Measurements from ENCODE around the gene NCK1. TPM values are rescaled to one million over a fixed set of nuclear protein-coding genes. Genes with fewer than 3 reads are reported as not detected.

The NCK1 gene
- total and polyA plus RNA-seq, 9 of the 15 experiments (the other 6 are each of a cell fraction or from before 2014, with no cell fraction given), result 17.3 to 30.5 (median 25.0) TPM

DNA sequence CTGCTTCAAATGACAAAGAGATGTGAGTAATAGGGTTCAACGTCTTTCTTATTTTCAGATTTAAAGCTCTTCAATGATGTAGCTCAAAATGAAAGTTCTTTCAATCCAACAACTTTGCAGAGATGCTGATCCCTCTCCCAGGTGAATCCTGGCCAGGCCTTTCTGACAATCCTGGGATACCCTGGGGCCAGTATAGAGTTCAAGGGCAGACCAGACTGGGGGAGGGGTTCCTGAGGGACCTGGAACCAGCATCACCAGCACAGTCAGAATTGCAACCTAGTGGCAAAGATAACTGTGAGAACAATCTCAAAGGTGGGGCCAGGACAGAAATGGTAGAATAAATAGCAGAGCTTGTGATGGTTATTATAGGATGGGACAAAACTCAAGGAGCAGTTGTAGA is 19.7 kb upstream of the NCK1 start:
- H4K20me1 ChIP-seq (replicated peaks; ENCODE audit: control insufficient read depth, insufficient read depth, low read length), result no peaks in the 10 kb centered on the region
- WGBS (ENCODE audit: insufficient coverage, low coverage, missing lambda C conversion rate), result no CpG with 5 or more reads among the region's 1 CpG
- no peak overlapping the region for H3K27ac ChIP-seq (ENCODE audit: extremely low read depth, low read depth, low read length)
- FAIRE-seq (no peak), ATAC-seq (no peak), DNase-seq (ENCODE audit: extremely low read depth in 1 of 4, low spot score in 3 of 4) (no peak)
- H3K4me2 ChIP-seq (ENCODE audit: insufficient read depth, low read length), result no peak overlapping the region
- TF ChIP-seq MCM2 (IDR thresholded peaks at IDR 0.05; ENCODE audit: low read depth), result no peak
- peaks cover 18% of the 10 kb centered on the region; the same call in 2 of the 3 replicates for H3K36me3 ChIP-seq (ENCODE audit: control insufficient read depth, insufficient read depth, low read length)
- intact Hi-C loops (cut with micrococcal nuclease) (no loop called here), in situ Hi-C loops (cut with MboI) (no loop called here)
- H3K9ac ChIP-seq (ENCODE audit: insufficient read depth in 1 of 2, low read depth in 2 of 2, low read length in 2 of 2), result no peak overlapping the region
- H3K4me1 ChIP-seq (replicated peaks in 1 of 2; ENCODE audit: control insufficient read depth in 2 of 2, insufficient read depth in 2 of 2, low read length in 2 of 2), result peaks cover 0 to 19% of the 10 kb centered on the region in 2 experiments
- H3K9me1 ChIP-seq (ENCODE audit: control insufficient read depth, insufficient read depth, low read length), result no peaks in the 10 kb centered on the region
- no peak overlapping the region for H3K4me3 ChIP-seq
- H3K27me3 ChIP-seq (ENCODE audit: control insufficient read depth in 2 of 2, insufficient read depth in 2 of 2, low read length in 2 of 2), result no peaks in the 10 kb centered on the region
- POLR2A ChIA-PET, result interaction anchor here (1.2 kb wide), 1 partner anchor 26 kb away, joined by 3 read pairs; no protein-coding TSS in a partner anchor
- BruUV-seq (replicated peaks), result no TSS peak
- H3K9me3 ChIP-seq (replicated peaks; ENCODE audit: control insufficient read depth, insufficient read depth, low read depth, low read length), result no peaks in the 10 kb centered on the region
- CTCF ChIA-PET (ENCODE audit: low intra/inter-chr PET ratio), result no interaction called here
- no peak overlapping the region for H2AFZ ChIP-seq (ENCODE audit: low read depth, low read length)
- H3K79me2 ChIP-seq (ENCODE audit: control insufficient read depth, insufficient read depth, low read length), result no peaks in the 10 kb centered on the region; the same call in 2 of the 3 replicates

DNA sequence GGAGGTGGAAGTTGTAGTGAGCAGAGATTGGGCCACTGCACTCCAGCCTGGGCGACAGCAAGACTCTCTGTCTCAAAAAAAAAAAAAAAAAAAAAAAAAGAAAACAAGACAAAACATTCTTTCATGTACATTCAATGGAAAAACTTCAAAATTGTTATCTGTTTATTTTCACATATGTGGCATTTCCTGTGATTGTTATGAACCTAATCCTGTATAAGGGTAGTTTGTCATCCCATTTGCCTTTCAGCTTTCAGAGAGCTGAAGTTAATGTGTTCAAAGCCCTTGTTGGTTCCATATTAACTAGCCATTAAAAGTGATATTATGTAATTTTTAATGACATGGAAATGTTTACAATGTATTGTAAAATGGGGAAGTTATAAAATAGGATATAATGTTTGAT is 17.3 kb upstream of the NCK1 start:
- H3K27ac ChIP-seq (ENCODE audit: extremely low read depth, low read depth, low read length), result no peak overlapping the region
- H3K9me3 ChIP-seq (replicated peaks; ENCODE audit: control insufficient read depth, insufficient read depth, low read depth, low read length), result no peaks in the 10 kb centered on the region
- no peaks in the 10 kb centered on the region for H3K27me3 ChIP-seq (ENCODE audit: control insufficient read depth in 2 of 2, insufficient read depth in 2 of 2, low read length in 2 of 2)
- H3K9ac ChIP-seq (ENCODE audit: insufficient read depth in 1 of 2, low read depth in 2 of 2, low read length in 2 of 2), result no peak overlapping the region
- intact Hi-C loops (cut with micrococcal nuclease), result no loop called here
- no peaks in the 10 kb centered on the region for H3K9me1 ChIP-seq (ENCODE audit: control insufficient read depth, insufficient read depth, low read length)
- no peak for DNase-seq (ENCODE audit: extremely low read depth in 1 of 4, low spot score in 3 of 4)
- ChIA-PET CTCF (ENCODE audit: low intra/inter-chr PET ratio) (no interaction called here), POLR2A (no interaction called here)
- no peak overlapping the region for H3K4me2 ChIP-seq (ENCODE audit: insufficient read depth, low read length)
- in situ Hi-C loops (cut with MboI), result no loop called here
- no peak for FAIRE-seq
- no peaks in the 10 kb centered on the region for H4K20me1 ChIP-seq (replicated peaks; ENCODE audit: control insufficient read depth, insufficient read depth, low read length)
- no peak overlapping the region for H3K4me3 ChIP-seq
- no CpG with 5 or more reads among the region's 1 CpG for WGBS (ENCODE audit: insufficient coverage, low coverage, missing lambda C conversion rate)
- peaks cover 0 to 5% of the 10 kb centered on the region in 2 experiments; a peak in 4 of 5 replicates for H3K4me1 ChIP-seq (replicated peaks in 1 of 2; ENCODE audit: control insufficient read depth in 2 of 2, insufficient read depth in 2 of 2, low read length in 2 of 2)
- peaks cover 16% of the 10 kb centered on the region; the same call in 2 of the 3 replicates for H3K36me3 ChIP-seq (ENCODE audit: control insufficient read depth, insufficient read depth, low read length)
- H2AFZ ChIP-seq (ENCODE audit: low read depth, low read length), result no peak overlapping the region
- ATAC-seq, result no peak
- no peaks in the 10 kb centered on the region; the same call in 2 of the 3 replicates for H3K79me2 ChIP-seq (ENCODE audit: control insufficient read depth, insufficient read depth, low read length)
- BruUV-seq (replicated peaks), result no TSS peak
- TF ChIP-seq ZNF239 (CRISPR knock-in tag; IDR thresholded peaks at IDR 0.05), result no peak
- TF ChIP-seq ZNF76 (CRISPR knock-in tag; IDR thresholded peaks at IDR 0.05; ENCODE audit: borderline replicate concordance), result no peak
- TF ChIP-seq OTX1 (CRISPR knock-in tag; IDR thresholded peaks at IDR 0.05), result no peak
- TF ChIP-seq, protein P1, sequence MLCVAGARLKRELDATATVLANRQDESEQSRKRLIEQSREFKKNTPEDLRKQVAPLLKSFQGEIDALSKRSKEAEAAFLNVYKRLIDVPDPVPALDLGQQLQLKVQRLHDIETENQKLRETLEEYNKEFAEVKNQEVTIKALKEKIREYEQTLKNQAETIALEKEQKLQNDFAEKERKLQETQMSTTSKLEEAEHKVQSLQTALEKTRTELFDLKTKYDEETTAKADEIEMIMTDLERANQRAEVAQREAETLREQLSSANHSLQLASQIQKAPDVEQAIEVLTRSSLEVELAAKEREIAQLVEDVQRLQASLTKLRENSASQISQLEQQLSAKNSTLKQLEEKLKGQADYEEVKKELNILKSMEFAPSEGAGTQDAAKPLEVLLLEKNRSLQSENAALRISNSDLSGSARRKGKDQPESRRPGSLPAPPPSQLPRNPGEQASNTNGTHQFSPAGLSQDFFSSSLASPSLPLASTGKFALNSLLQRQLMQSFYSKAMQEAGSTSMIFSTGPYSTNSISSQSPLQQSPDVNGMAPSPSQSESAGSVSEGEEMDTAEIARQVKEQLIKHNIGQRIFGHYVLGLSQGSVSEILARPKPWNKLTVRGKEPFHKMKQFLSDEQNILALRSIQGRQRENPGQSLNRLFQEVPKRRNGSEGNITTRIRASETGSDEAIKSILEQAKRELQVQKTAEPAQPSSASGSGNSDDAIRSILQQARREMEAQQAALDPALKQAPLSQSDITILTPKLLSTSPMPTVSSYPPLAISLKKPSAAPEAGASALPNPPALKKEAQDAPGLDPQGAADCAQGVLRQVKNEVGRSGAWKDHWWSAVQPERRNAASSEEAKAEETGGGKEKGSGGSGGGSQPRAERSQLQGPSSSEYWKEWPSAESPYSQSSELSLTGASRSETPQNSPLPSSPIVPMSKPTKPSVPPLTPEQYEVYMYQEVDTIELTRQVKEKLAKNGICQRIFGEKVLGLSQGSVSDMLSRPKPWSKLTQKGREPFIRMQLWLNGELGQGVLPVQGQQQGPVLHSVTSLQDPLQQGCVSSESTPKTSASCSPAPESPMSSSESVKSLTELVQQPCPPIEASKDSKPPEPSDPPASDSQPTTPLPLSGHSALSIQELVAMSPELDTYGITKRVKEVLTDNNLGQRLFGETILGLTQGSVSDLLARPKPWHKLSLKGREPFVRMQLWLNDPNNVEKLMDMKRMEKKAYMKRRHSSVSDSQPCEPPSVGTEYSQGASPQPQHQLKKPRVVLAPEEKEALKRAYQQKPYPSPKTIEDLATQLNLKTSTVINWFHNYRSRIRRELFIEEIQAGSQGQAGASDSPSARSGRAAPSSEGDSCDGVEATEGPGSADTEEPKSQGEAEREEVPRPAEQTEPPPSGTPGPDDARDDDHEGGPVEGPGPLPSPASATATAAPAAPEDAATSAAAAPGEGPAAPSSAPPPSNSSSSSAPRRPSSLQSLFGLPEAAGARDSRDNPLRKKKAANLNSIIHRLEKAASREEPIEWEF (CRISPR knock-in tag; IDR thresholded peaks at IDR 0.05), result no peak
- TF ChIP-seq L3MBTL2 (IDR thresholded peaks at IDR 0.05), result no peak
- TF ChIP-seq, protein P2, sequence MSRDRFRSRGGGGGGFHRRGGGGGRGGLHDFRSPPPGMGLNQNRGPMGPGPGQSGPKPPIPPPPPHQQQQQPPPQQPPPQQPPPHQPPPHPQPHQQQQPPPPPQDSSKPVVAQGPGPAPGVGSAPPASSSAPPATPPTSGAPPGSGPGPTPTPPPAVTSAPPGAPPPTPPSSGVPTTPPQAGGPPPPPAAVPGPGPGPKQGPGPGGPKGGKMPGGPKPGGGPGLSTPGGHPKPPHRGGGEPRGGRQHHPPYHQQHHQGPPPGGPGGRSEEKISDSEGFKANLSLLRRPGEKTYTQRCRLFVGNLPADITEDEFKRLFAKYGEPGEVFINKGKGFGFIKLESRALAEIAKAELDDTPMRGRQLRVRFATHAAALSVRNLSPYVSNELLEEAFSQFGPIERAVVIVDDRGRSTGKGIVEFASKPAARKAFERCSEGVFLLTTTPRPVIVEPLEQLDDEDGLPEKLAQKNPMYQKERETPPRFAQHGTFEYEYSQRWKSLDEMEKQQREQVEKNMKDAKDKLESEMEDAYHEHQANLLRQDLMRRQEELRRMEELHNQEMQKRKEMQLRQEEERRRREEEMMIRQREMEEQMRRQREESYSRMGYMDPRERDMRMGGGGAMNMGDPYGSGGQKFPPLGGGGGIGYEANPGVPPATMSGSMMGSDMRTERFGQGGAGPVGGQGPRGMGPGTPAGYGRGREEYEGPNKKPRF (IDR thresholded peaks at IDR 0.05; ENCODE audit: low read depth, low read length), result no peak
